ENCODE results near the gene KIF26A. TPM values are rescaled to one million over a fixed set of nuclear protein-coding genes. Genes with fewer than 3 reads are reported as not detected.

The KIF26A gene
- total and polyA plus RNA-seq, 2 experiments from 2014 or later: 3.5 to 5.0 TPM

DNA sequence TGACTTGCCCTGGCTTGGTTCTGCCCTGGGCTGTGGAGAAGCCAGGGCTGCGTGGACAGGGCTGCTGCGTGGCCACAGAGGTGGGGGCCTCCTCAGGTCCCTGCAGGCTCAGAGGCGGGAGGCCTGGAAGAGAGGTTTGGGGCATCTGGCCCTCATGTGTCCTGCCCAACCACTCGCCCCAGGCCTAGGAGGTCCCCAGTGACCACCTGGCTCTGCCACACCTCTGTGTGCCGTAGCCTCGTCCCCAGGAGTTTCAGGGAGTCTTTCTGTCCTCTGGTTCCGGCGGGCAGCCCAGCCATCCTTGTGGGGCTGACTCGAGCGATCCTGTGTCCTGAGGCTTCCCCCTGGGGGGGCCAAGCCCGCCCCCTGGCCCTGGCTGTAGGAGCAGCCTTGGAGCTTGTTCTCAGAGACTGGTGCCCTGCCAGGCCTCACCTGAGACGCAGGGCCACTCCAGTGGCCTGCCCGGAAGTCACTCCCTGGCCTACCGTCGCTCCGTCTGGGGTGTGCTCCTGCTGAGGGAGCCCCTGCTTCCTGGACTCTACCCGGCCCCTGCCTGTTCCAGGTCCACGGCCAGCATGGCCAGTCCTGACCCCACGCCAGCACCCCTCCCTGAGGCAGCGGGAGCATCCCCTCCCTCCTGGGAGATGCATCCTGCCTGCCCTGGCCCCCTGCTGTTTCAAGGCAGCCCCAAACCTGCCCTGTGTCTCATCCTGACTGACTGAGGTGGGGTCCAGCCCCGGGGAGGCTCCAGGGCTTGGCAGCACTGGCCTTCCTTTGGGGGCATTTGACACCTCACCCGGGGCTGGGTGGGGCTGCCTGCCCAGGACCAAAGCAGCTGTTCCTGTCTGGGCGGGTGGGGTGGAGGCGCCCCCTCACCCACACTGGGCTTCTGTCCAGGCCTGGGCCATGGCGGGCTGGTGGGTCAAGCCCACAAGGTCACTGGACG, 39.0 kb upstream of the KIF26A start:
- Histone ChIP-seq H3K4me3 (no peak overlapping the region), H3K27ac (no peak overlapping the region), H4K20me1 (ENCODE audit: insufficient read depth, poor library complexity, severe bottlenecking) (no peaks in the 10 kb centered on the region), H3K79me2 (no peaks in the 10 kb centered on the region), H3K9me3 (ENCODE audit: low read depth) (no peaks in the 10 kb centered on the region), H2AFZ (no peak overlapping the region), H3K36me3 (replicated peaks; ENCODE audit: insufficient read depth, low read depth) (no peaks in the 10 kb centered on the region), H3K27me3 (no peaks in the 10 kb centered on the region), H3K4me2 (no peak overlapping the region), H3K4me1 (ENCODE audit: insufficient read depth) (peaks cover 3% of the 10 kb centered on the region), H3K9me2 (replicated peaks; ENCODE audit: insufficient read depth) (no peaks in the 10 kb centered on the region)
- TF ChIP-seq, protein P1, sequence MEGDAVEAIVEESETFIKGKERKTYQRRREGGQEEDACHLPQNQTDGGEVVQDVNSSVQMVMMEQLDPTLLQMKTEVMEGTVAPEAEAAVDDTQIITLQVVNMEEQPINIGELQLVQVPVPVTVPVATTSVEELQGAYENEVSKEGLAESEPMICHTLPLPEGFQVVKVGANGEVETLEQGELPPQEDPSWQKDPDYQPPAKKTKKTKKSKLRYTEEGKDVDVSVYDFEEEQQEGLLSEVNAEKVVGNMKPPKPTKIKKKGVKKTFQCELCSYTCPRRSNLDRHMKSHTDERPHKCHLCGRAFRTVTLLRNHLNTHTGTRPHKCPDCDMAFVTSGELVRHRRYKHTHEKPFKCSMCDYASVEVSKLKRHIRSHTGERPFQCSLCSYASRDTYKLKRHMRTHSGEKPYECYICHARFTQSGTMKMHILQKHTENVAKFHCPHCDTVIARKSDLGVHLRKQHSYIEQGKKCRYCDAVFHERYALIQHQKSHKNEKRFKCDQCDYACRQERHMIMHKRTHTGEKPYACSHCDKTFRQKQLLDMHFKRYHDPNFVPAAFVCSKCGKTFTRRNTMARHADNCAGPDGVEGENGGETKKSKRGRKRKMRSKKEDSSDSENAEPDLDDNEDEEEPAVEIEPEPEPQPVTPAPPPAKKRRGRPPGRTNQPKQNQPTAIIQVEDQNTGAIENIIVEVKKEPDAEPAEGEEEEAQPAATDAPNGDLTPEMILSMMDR (IDR thresholded peaks at IDR 0.05; ENCODE audit: poor library complexity): no peak
- no peak for TF ChIP-seq EZH2 (IDR thresholded peaks at IDR 0.05; ENCODE audit: borderline replicate concordance)
- no peak for TF ChIP-seq EZH2phosphoT487 (IDR thresholded peaks at IDR 0.05; ENCODE audit: low read depth, severe bottlenecking, unreplicated experiment)
- WGBS (ENCODE audit: low lambda C conversion rate, missing lambda C conversion rate): 84% methylated on average over 26 of the region's 26 CpGs
- no peak for DNase-seq (ENCODE audit: low spot score)

DNA sequence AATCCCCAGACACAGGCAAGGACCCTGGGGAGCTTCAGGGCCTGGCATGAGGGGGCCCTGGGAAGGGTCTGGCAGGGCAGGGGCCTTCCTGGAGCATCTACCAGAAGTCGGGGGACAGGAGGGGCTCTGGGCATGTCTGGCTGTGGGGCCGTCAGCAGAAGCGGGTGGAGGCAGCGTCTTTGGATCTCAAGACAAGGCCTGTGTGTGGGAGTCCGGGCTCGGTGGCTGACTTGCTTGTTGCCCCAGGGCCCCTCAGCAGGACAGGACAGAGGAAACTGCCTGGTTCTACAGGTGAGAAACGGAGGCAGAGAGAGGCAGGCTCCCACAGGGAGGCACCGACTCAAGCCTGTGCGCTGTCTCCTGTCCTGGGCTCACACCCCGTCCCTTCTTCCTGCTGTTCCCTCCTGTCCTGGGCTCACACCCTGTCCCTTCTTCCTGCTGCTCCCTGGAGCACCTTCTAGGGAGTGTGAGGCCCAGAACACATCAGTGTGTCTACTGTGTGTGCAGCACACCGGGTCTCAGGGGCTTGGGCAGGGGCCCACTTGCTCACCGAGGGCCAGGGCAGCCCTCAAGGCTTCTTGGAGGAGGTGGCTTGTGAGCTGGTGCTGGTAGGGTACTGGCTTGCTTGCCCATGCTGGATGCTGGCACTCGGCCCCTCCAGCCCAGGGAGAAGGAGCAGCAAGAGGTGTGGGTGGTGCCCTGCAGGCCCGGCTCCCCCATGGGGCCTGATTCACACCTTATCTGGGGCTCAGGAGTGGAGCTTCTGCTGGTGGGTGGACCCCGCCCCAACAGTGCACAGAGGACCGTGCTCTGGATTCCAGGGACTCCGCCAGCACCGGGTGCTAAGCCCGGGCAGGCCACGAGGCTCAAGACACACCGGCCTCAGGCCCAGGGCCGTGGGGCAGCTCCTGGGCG, 38.0 kb upstream of the KIF26A start:
- WGBS (ENCODE audit: low lambda C conversion rate, missing lambda C conversion rate): 82% methylated on average over 17 of the region's 23 CpGs
- Histone ChIP-seq H3K27ac (no peak overlapping the region), H3K27me3 (no peaks in the 10 kb centered on the region), H2AFZ (no peak overlapping the region), H3K4me3 (no peak overlapping the region), H3K36me3 (replicated peaks; ENCODE audit: insufficient read depth, low read depth) (no peaks in the 10 kb centered on the region), H3K4me1 (ENCODE audit: insufficient read depth) (peaks cover 3% of the 10 kb centered on the region), H3K9me3 (ENCODE audit: low read depth) (no peaks in the 10 kb centered on the region), H3K9me2 (replicated peaks; ENCODE audit: insufficient read depth) (no peaks in the 10 kb centered on the region), H3K79me2 (no peaks in the 10 kb centered on the region), H3K4me2 (no peak overlapping the region), H4K20me1 (ENCODE audit: insufficient read depth, poor library complexity, severe bottlenecking) (no peaks in the 10 kb centered on the region)
- TF ChIP-seq EZH2 (IDR thresholded peaks at IDR 0.05; ENCODE audit: borderline replicate concordance): no peak
- TF ChIP-seq, protein P1 (IDR thresholded peaks at IDR 0.05; ENCODE audit: poor library complexity): no peak
- TF ChIP-seq EZH2phosphoT487 (IDR thresholded peaks at IDR 0.05; ENCODE audit: low read depth, severe bottlenecking, unreplicated experiment): no peak
- no peak for DNase-seq (ENCODE audit: low spot score)

DNA sequence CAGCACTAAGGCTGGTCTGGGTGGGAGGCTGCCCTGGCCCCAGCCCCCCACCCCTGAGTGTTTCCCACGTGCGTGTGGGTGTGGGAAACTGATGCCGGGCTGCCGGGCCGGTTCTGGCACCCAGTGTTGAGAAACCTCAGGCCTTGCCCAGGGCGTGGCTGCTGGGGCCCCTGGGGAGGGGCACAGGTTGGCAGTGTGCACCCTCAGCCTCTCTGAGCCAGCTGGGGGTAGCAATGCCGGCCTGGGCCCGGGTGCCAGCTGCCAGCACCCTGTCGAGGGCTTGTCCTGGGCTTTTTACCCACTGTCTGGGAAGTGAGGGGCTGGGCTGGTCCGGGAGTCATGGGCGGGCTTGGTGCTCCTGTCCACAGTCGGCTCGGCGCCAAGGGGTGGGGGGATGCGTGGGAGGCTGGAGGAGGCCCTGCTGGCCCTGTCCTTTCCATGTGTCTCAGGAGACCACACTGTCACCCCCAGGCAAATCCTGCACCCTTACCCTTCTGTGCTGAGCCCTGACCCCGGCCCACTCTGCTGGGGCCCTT, 37.2 kb upstream of the KIF26A start:
- no peak overlapping the region for H3K4me2 ChIP-seq
- no peaks in the 10 kb centered on the region for H4K20me1 ChIP-seq (ENCODE audit: insufficient read depth, poor library complexity, severe bottlenecking)

More for the DNA sequence above, 37.2 kb upstream of the KIF26A start:
- Histone ChIP-seq H3K4me1 (ENCODE audit: insufficient read depth) (peaks cover 3% of the 10 kb centered on the region), H3K27me3 (no peaks in the 10 kb centered on the region), H3K79me2 (no peaks in the 10 kb centered on the region), H3K36me3 (replicated peaks; ENCODE audit: insufficient read depth, low read depth) (no peaks in the 10 kb centered on the region), H3K9me2 (replicated peaks; ENCODE audit: insufficient read depth) (no peaks in the 10 kb centered on the region), H3K4me3 (no peak overlapping the region), H2AFZ (no peak overlapping the region), H3K9me3 (ENCODE audit: low read depth) (no peaks in the 10 kb centered on the region), H3K27ac (no peak overlapping the region)
- no peak for DNase-seq (ENCODE audit: low spot score)
- WGBS (ENCODE audit: low lambda C conversion rate, missing lambda C conversion rate): 82% methylated on average over 16 of the region's 16 CpGs
- TF ChIP-seq EZH2phosphoT487 (IDR thresholded peaks at IDR 0.05; ENCODE audit: low read depth, severe bottlenecking, unreplicated experiment) (no peak), EZH2 (IDR thresholded peaks at IDR 0.05; ENCODE audit: borderline replicate concordance) (no peak)
- TF ChIP-seq, protein P1 (IDR thresholded peaks at IDR 0.05; ENCODE audit: poor library complexity): no peak

All from hepatocyte (in vitro differentiated cells).